B cell (primary cell): Measurements from ENCODE around the gene CALHM3. TPM values are rescaled to one million over a fixed set of nuclear protein-coding genes. Genes with fewer than 3 reads are reported as not detected.

Experiments
- ATAC-seq: fragments of 200-7000 bp; cut with Tn5 transposase; one replicate; pipeline ENCODE4 v1.10.0; 2021; ENCODE audit warnings: low read depth, mild to moderate bottlenecking, moderate number of reproducible peaks, moderate library complexity
- CTCF ChIA-PET: fragments of 350-600 bp; sonication (Branson Sonifier 250); formaldehyde crosslinking; loops from one replicate; lab custom pipeline; 2021; ENCODE audit warnings: antibody characterized with exemption, inconsistent platforms; lab: Charles Lee
- POLR2A ChIA-PET: fragments of 350-600 bp; sonication (Branson Sonifier 250); formaldehyde crosslinking; loops from one replicate; lab custom pipeline; 2021; ENCODE audit warnings: antibody characterized with exemption; lab: Charles Lee
- DNase-seq: peaks from one replicate; pipeline ENCODE4 v3.0.0; 2013
- H2AFZ ChIP-seq: 2 replicates; pipeline ENCODE4 v1.6.1; 2012; ENCODE audit warnings: mild to moderate bottlenecking, low read depth, low read length; ENCODE audit not compliant: insufficient read depth, poor library complexity, severe bottlenecking
- H3K27ac ChIP-seq, 2 donors: 1 replicate in 1 of 2; 2 replicates in 1 of 2; pipeline ENCODE4 v1.5.1; 2012 to 2013; ENCODE audit warnings: low read length in 2 of 2, mild to moderate bottlenecking in 2 of 2, moderate library complexity in 1 of 2
- H3K27me3 ChIP-seq, 4 experiments: fragments of 200-600 bp in 1 of 4; sonication (generic) in 1 of 4; replicated peaks in 1 of 4; 1 replicate in 2 of 4; 2 replicates in 2 of 4; pipeline versions ENCODE4 v1.6.1 to v1.7.0; 2013 to 2016; ENCODE audit warnings: low read length in 3 of 4, mild to moderate bottlenecking in 2 of 4, mixed read lengths in 1 of 4, moderate library complexity in 1 of 4; ENCODE audit not compliant: insufficient read depth in 4 of 4, control insufficient read depth in 3 of 4; ENCODE audit errors: control extremely low read depth in 1 of 4
- H3K36me3 ChIP-seq, 2 experiments: replicated peaks in 1 of 2; 1 replicate in 1 of 2; 2 replicates in 1 of 2; pipeline versions ENCODE4 v1.6.1 to v1.7.1; 2013; ENCODE audit warnings: low read length in 1 of 2; ENCODE audit not compliant: insufficient read depth in 2 of 2, control insufficient read depth in 1 of 2; ENCODE audit errors: control extremely low read depth in 1 of 2, extremely low read depth in 1 of 2
- H3K4me1 ChIP-seq, 2 donors: fragments of 200-600 bp in 1 of 2; sonication (generic) in 1 of 2; 1 replicate in 1 of 2; 2 replicates in 1 of 2; pipeline versions ENCODE4 v1.5.1 to v1.6.1; 2013 to 2017; ENCODE audit warnings: low read length in 2 of 2; ENCODE audit not compliant: control insufficient read depth in 2 of 2, insufficient read depth in 2 of 2
- H3K4me2 ChIP-seq: replicated peaks from 2 replicates; pipeline ENCODE3; 2012; ENCODE audit warnings: mild to moderate bottlenecking, low read depth, low read length; ENCODE audit not compliant: poor library complexity, severe bottlenecking
- H3K4me3 ChIP-seq, 5 experiments: fragments of 200-600 bp in 1 of 5; sonication (generic) in 1 of 5; 1 replicate in 3 of 5; 2 replicates in 2 of 5; pipeline versions ENCODE4 v1.5.1 to v1.7.0; 2011 to 2016; ENCODE audit warnings: low read length in 4 of 5, mild to moderate bottlenecking in 4 of 5, low read depth in 2 of 5, control low read depth in 1 of 5, moderate library complexity in 1 of 5; ENCODE audit not compliant: insufficient read depth in 1 of 5; ENCODE audit errors: control extremely low read depth in 1 of 5, extremely low read depth in 1 of 5
- H3K79me2 ChIP-seq: fragments of 200-600 bp; sonication (generic); one replicate; pipeline ENCODE4 v1.6.0; 2016; ENCODE audit warnings: low read length; ENCODE audit not compliant: control insufficient read depth, insufficient read depth
- H3K9ac ChIP-seq: fragments of 200-600 bp; sonication (generic); 2 replicates; pipeline ENCODE4 v1.6.1; 2017; ENCODE audit warnings: mild to moderate bottlenecking, low read length, moderate library complexity
- H3K9me3 ChIP-seq, 3 donors: one replicate each; pipeline versions ENCODE4 v1.6.1 to v1.7.1; 2013; ENCODE audit warnings: low read length in 2 of 3; ENCODE audit not compliant: control insufficient read depth in 2 of 3, insufficient read depth in 1 of 3; ENCODE audit errors: control extremely low read depth in 1 of 3
- H4K20me1 ChIP-seq: 2 replicates; pipeline ENCODE4 v1.6.0; 2012; ENCODE audit warnings: mild to moderate bottlenecking, low read length; ENCODE audit not compliant: insufficient read depth, control insufficient read depth, poor library complexity, severe bottlenecking
- H3K27ac Mint-ChIP-seq: one replicate; pipeline ENCODE4 v1.8.0; 2021; ENCODE audit warnings: mixed read lengths
- H3K27me3 Mint-ChIP-seq: one replicate; pipeline ENCODE4 v1.8.0; 2021; ENCODE audit warnings: mixed read lengths
- H3K4me1 Mint-ChIP-seq: one replicate; pipeline ENCODE4 v1.8.0; 2021; ENCODE audit warnings: mixed read lengths
- H3K4me3 Mint-ChIP-seq: one replicate; pipeline ENCODE4 v1.8.0; 2021; ENCODE audit warnings: mixed read lengths
- H3K9me3 Mint-ChIP-seq: one replicate; pipeline ENCODE4 v1.8.0; 2022; ENCODE audit warnings: mixed read lengths; ENCODE audit not compliant: insufficient read depth
- EZH2 ChIP-seq: IDR thresholded peaks from 2 replicates; pipeline ENCODE4 v1.6.1; 2012; ENCODE audit warnings: borderline replicate concordance, low read depth, mild to moderate bottlenecking, moderate library complexity, low read length; ENCODE audit not compliant: insufficient read depth, poor library complexity, severe bottlenecking
- WGBS: methylation state at CpG from one replicate; pipeline ENCODE4 v1.1.5; 2013; ENCODE audit warnings: missing lambda C conversion rate; ENCODE audit not compliant: insufficient coverage; 5-methylcytosine and 5-hydroxymethylcytosine counted together
- intact Hi-C: fragments of 100-400 bp; cut with micrococcal nuclease; formaldehyde crosslinking; loops from one replicate; pipeline ENCODE4 v1.10.0; 2022
- polyA plus RNA-seq: library from polyadenylated mRNA; depleted of rRNA; stranded (reverse); fragments of >200 nt; gene quantifications from 2 replicates; pipeline ENCODE4 v1.2.3, GENCODE V29; 2012
- total RNA-seq, 2 donors: library from RNA; stranded (reverse); fragments of 120-200 nt in 1 of 2; gene quantifications; 1 replicate in 1 of 2; 2 replicates in 1 of 2; pipeline versions ENCODE4 v1.2.3 to v1.2.4, GENCODE V29; 2013 to 2022
- TF ChIP-seq, protein P1 (sequence below): fragments of 200-600 bp; IDR thresholded peaks from one replicate; pipeline ENCODE4 v1.8.0; 2022; ENCODE audit warnings: antibody characterized with exemption, mild to moderate bottlenecking

CALHM3 gene
- total and polyA plus RNA-seq, 2 donors (not counting 1 experiment from before 2014, with no cell fraction given) = not detected

- Mint-ChIP-seq H3K27me3 (no peaks in the 10 kb centered on the region), H3K4me1 (peaks cover 34% of the 10 kb centered on the region), H3K27ac (no peak overlapping the region), H3K9me3 (no peaks in the 10 kb centered on the region), H3K4me3 (no peak overlapping the region)
- POLR2A ChIA-PET = interaction anchor here (0.9 to 1.5 kb wide), 2 partner anchors 24 to 30 kb away, joined by 3 read pairs; partner anchors contain the start of gene CALHM2
- CTCF ChIA-PET = interaction anchor here (0.8 to 8.0 kb wide), 10 partner anchors 9 to 64 kb away, joined by 3 to 138 read pairs (median 6); partner anchors contain the start of gene CALHM2
- intact Hi-C loops = no loop called here
- Histone ChIP-seq H3K4me3 (no peak overlapping the region), H3K4me2 (no peak overlapping the region), H3K27ac (no peak overlapping the region), H3K36me3 (no peaks in the 10 kb centered on the region), H2AFZ (no peak overlapping the region), H3K9me3 (no peaks in the 10 kb centered on the region), H3K79me2 (no peaks in the 10 kb centered on the region), H4K20me1 (no peaks in the 10 kb centered on the region), H3K27me3 (no peaks in the 10 kb centered on the region), H3K9ac (no peak overlapping the region), H3K4me1 (peaks cover 20 to 35% of the 10 kb centered on the region in 2 donors)
- TF ChIP-seq EZH2 = no peak
- TF ChIP-seq, protein P1, sequence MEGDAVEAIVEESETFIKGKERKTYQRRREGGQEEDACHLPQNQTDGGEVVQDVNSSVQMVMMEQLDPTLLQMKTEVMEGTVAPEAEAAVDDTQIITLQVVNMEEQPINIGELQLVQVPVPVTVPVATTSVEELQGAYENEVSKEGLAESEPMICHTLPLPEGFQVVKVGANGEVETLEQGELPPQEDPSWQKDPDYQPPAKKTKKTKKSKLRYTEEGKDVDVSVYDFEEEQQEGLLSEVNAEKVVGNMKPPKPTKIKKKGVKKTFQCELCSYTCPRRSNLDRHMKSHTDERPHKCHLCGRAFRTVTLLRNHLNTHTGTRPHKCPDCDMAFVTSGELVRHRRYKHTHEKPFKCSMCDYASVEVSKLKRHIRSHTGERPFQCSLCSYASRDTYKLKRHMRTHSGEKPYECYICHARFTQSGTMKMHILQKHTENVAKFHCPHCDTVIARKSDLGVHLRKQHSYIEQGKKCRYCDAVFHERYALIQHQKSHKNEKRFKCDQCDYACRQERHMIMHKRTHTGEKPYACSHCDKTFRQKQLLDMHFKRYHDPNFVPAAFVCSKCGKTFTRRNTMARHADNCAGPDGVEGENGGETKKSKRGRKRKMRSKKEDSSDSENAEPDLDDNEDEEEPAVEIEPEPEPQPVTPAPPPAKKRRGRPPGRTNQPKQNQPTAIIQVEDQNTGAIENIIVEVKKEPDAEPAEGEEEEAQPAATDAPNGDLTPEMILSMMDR = no peak
- ATAC-seq (no peak), DNase-seq (peak; percentile 37)
- 76% methylated on average over 9 of the region's 11 CpGs for WGBS
Observed at GRCh38 chr10:103476046-103476768, 2.8 kb downstream of the CALHM3 start.

DNA sequence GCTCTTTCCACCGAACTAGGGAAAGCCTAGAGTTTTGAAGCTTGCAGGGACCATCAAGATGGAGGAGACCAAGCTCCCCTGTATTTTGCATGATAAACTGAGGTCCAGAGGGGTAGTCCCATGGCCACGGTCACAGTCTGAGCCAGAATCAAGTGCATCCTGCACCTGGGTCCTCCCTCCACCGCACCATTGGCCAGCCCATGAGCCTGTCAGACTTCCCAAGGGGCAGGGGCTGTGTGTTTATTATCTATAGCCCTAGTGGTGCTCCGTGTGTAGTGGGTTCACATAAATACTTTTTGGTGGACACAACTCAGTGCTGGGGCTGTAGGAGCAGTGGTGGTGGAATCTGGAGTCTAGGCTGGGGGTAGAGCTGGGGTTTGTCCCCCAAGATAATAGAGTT, 3.6 kb downstream of the CALHM3 start:
- ChIA-PET POLR2A (interaction anchor here (1.5 kb wide), 1 partner anchor 23 kb away, joined by 3 read pairs; the partner anchor contains the start of gene CALHM2), CTCF (interaction anchor here (0.9 to 8.0 kb wide), 6 partner anchors 11 to 63 kb away, joined by 3 to 138 read pairs (median 8); partner anchors contain the start of gene CALHM2)
- Histone ChIP-seq H3K36me3 (no peaks in the 10 kb centered on the region), H3K4me2 (no peak overlapping the region), H3K4me3 (no peak overlapping the region), H3K27me3 (no peaks in the 10 kb centered on the region), H3K9me3 (peaks cover 0 to 6% (median 0%) of the 10 kb centered on the region in 3 donors), H3K4me1 (peaks cover 28 to 43% of the 10 kb centered on the region in 2 donors), H3K27ac (no peak overlapping the region), H4K20me1 (no peaks in the 10 kb centered on the region), H2AFZ (no peak overlapping the region), H3K79me2 (no peaks in the 10 kb centered on the region), H3K9ac (no peak overlapping the region)
- H3K4me3 Mint-ChIP-seq = no peak overlapping the region
- intact Hi-C loops = no loop called here
- TF ChIP-seq EZH2 = no peak
- TF ChIP-seq, protein P1 = no peak
- 83% methylated on average over 3 of the region's 4 CpGs for WGBS
- H3K9me3 Mint-ChIP-seq = no peaks in the 10 kb centered on the region
- H3K27ac Mint-ChIP-seq = no peak overlapping the region
- H3K27me3 Mint-ChIP-seq = no peaks in the 10 kb centered on the region
- peaks cover 42% of the 10 kb centered on the region for H3K4me1 Mint-ChIP-seq
- DNase-seq = no peak
- no peak for ATAC-seq
